Stimulated activated CD4-positive, alpha-beta T cell treated with anti-CD3 and anti-CD28 coated beads, Interleukin-12 subunit alpha, Interleukin-12 subunit beta, amount 100 ng/mL, for 4 hours (primary cell): ENCODE data around the gene ZNF609.

Experiments
- DNase-seq: peaks from one replicate; pipeline ENCODE4 v3.0.0-alpha.2; 2020

ZNF609 gene

GRCh38 chr15:64678126-64678819 is 217.9 kb downstream of the ZNF609 start:
- DNase-seq: no peak

GRCh38 chr15:64680097-64680496 is 219.7 kb downstream of the ZNF609 start:
- no peak for DNase-seq

DNA sequence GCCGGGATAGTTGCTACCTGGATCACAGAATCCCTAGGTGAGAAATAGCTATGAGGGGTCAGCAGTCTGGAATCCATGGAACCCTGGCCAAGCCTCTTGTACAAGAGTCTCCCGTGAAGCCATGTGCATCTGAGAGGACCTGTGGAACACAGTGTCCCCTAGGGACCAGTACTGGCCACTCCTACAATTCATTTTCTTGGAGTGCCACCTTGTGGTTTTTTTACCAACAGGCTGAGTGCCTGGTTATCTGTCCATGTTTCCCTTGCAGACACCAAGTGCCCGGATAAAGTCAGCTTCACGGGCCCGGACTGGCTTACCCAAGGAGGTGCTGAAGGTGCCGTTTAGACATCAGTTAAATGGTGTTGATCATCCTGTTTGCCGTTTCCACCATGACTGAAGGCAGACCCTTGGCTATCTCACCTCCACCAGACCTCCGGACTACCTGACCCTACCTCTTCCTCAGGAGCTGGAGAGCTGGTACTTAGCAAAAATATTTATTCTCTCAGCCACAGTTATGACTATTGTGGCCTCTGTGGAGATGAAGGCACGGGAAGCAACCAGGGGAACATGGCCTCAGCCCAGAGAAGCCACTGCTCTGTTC is 221.1 kb downstream of the ZNF609 start:
- no peak for DNase-seq

GRCh38 chr15:64682255-64682654 is 221.9 kb downstream of the ZNF609 start:
- DNase-seq: no peak

- no peak for DNase-seq
Observed at GRCh38 chr15:64683378-64683777, 223.0 kb downstream of the ZNF609 start.

DNA sequence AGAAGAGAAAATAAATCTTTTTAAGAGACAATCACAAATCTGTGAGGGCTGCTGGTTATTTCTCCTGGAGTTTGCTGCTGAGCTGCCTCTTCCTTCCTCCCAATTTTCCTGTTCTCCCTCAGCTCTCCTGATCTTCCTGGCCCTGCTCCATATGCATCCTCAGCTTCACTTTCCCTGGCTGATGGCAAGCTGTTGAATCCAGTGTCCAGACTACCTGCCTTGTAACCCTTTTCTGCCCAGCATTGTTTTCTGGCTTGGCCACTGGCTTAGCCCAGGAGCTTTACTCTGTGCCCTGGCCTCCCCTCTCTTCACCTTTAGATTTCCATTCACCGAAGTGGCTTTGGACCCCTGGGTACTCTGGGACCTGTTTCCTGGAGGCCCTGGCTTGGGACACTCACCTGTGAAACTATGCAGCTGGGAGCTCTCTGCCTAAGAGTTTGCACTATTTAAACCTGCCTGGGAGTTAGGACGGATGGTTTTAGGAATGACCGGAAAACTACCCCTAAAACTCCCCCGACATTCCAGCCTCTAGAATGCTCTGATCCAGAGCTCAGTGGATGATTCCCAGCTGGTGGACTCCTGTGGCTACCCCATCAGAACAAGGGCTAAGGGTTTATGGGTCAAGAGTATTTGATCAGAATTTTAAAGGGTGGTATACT is 225.0 kb downstream of the ZNF609 start:
- DNase-seq: no peak

- no peak for DNase-seq
Observed at GRCh38 chr15:64686130-64686735, 225.9 kb downstream of the ZNF609 start.

- DNase-seq: no peak
Observed at GRCh38 chr15:64687172-64687571, 226.8 kb downstream of the ZNF609 start.

- DNase-seq: no peak
Observed at GRCh38 chr15:64687688-64688087, 227.3 kb downstream of the ZNF609 start.

- no peak for DNase-seq
Observed at GRCh38 chr15:64688770-64689169, 228.4 kb downstream of the ZNF609 start.

GRCh38 chr15:64690008-64690407 is 229.6 kb downstream of the ZNF609 start:
- DNase-seq: no peak

- no peak for DNase-seq
Observed at GRCh38 chr15:64690578-64691296, 230.4 kb downstream of the ZNF609 start.

- DNase-seq: no peak
Observed at GRCh38 chr15:64691896-64692565, 231.7 kb downstream of the ZNF609 start.

- DNase-seq: no peak
Observed at GRCh38 chr15:64693134-64693533, 232.8 kb downstream of the ZNF609 start.

DNA sequence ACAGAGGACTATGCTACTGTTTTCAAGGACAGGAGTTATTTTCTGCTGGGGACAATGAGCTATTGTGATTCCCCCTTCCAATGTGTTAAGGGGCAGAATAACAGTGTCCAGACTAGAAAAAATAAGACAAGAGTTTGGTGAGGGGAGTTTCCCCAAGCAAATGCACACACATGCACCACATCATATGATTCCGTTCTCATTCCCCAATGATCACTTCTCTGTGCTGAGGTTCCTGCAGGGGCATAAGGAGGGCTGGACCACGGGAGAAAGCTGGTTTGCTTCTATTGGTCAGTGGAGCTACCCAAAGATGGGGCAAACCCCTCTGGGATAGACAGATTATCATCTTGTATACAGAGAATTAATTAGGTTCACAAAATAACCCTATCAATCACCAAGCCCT is 234.4 kb downstream of the ZNF609 start:
- DNase-seq: no peak

GRCh38 chr15:64695561-64695992 is 235.2 kb downstream of the ZNF609 start:
- DNase-seq: no peak

DNA sequence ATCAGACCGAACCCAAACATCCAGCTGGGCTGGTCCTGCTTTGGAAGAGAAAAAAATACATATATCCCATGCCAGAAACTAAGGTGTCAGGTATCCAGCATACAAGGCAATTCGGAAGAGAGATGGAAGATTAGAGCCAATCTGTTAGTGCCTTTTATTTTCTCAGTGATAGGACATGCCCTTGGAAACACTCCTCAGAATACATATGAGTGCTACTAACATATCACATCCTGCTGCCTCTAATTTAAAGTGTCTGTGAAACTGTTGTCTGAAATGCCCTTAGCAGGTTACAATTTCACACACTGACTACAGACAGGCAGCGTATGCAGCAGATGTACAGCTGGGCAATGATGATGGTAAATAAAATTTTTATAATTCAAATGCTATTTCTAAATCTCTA is 236.1 kb downstream of the ZNF609 start:
- no peak for DNase-seq

GRCh38 chr15:64697911-64698369 is 237.6 kb downstream of the ZNF609 start:
- DNase-seq: peak; percentile 11

DNA sequence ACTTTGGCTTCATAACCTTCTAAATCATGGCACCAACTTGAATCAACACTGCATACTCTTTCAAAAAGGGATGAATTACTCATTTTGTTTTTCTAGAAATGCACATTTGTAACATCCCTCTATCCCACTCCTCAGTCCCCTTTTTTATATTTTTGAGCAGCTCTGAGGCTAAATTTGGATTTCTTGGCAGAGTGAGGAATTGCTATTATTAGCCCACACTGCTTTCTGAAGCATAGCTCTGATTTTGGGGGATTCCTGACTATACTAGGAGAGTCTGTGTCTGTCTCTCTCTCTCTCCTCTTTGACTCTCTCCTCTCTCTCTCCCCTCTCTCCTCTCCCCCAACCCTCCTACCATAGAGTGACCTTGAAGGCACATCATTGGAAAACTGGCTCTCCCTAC is 238.4 kb downstream of the ZNF609 start:
- DNase-seq: no peak

- no peak for DNase-seq
Observed at GRCh38 chr15:64699751-64700388, 239.5 kb downstream of the ZNF609 start.

- DNase-seq: no peak
Observed at GRCh38 chr15:64701051-64701450, 240.7 kb downstream of the ZNF609 start.
